ENCODE results near the gene IL1A. TPM values are rescaled to one million over a fixed set of nuclear protein-coding genes. Genes with fewer than 3 reads are reported as not detected.
A peak's percentile ranks its signal among the peaks of the same experiment; 100 is the strongest.

IL1A gene
- total RNA-seq, 2 experiments from 2014 or later = 0.17 to 0.21 TPM

DNA sequence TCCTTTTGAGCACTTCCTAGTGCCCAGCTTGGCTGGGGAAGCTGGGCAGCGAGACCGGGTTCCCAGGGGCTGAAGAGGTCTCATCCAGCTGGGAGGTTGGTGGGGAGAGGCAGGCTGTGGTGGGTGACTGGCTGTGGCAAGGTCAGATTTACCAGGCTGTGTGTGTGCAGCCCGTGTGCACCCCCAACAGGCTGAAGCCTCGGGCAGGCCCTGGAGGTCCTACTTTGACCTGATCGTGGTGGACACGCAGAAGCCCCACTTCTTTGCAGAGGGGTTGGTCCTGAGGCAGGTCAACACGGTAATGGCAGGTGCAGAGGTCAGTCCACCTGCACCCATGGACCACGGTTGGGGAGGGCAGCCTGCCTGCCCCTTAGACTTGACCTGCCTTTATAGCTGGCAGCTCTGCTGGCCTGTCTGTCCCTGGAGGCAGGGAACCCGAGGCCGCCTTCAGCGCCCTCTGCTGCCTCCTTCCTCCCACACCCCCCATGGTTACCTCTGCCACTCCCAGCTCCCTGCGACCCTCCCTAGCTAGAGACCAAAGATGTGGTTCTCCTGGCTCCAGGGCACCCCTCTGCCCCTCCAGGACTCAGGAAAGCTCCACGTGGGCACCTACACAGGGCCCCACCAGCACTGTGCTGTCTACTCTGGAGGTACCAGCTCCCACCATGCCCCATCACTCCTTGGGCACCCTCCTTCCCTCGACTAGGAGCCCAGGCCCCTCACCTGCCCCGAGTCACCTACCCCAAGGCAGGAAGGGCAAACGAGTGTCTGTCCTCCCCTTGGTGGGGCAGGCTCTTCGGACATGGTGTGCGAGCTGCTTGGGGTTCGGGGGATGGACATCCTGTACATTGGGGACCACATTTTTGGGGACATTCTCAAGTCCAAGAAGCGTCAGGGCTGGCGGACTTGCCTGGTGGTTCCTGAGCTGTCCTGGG lies 59.4 kb downstream of the IL1A start:
- ChIA-PET POLR2A (no interaction called here), CTCF (interaction anchor here (0.8 to 7.7 kb wide), 23 partner anchors 12 to 244 kb away, joined by 3 to 97 read pairs (median 5); partner anchors contain the start of genes CHCHD5 and SLC20A1)
- DNase-seq = peak; percentile 11
- Mint-ChIP-seq H3K27ac (no peak overlapping the region), H3K4me1 (peaks cover 21% of the 10 kb centered on the region), H3K36me3 (ENCODE audit: low read depth) (no peaks in the 10 kb centered on the region), H3K4me3 (no peak overlapping the region), H3K9me3 (no peaks in the 10 kb centered on the region), H3K27me3 (peaks cover 10% of the 10 kb centered on the region)

GRCh38 chr2:112723995-112724394 lies 60.3 kb downstream of the IL1A start:
- Mint-ChIP-seq H3K4me1 (peaks cover 21% of the 10 kb centered on the region), H3K27me3 (peaks cover 10% of the 10 kb centered on the region), H3K27ac (no peak overlapping the region), H3K4me3 (no peak overlapping the region), H3K36me3 (ENCODE audit: low read depth) (no peaks in the 10 kb centered on the region), H3K9me3 (no peaks in the 10 kb centered on the region)
- DNase-seq = no peak
- CTCF ChIA-PET = interaction anchor here (0.8 to 7.7 kb wide), 11 partner anchors 12 to 243 kb away, joined by 3 to 97 read pairs (median 6); no protein-coding TSS in a partner anchor
- POLR2A ChIA-PET = no interaction called here

Other genes starting within 250 kb of the IL1A start
- 10 to 100 TPM; 34.6 to 35.2 TPM for gene POLR1B, start 242.0 kb downstream of the IL1A start, total RNA-seq
- gene CHCHD5, start 199.9 kb downstream of the IL1A start, total RNA-seq = 10 to 100 TPM; 33.5 to 33.6 TPM
- gene SLC20A1, start 138.6 kb downstream of the IL1A start, total RNA-seq = 100 to 1,000 TPM; 165 to 167 TPM
- gene NT5DC4, start 63.5 kb downstream of the IL1A start, total RNA-seq = not detected
- 10 to 100 TPM; 59.1 to 78.1 TPM for gene CKAP2L, start 19.9 kb downstream of the IL1A start, total RNA-seq
- not detected for gene IL1B, start 52.3 kb upstream of the IL1A start, total RNA-seq
- not detected for gene IL37, start 126.7 kb upstream of the IL1A start, total RNA-seq
- not detected for gene IL36G, start 193.5 kb upstream of the IL1A start, total RNA-seq
- gene IL36A, start 221.0 kb upstream of the IL1A start, total RNA-seq = not detected

All from activated CD4-positive, alpha-beta T cell treated with anti-CD3 and anti-CD28 coated beads, Interleukin-2, amount 10 ng/mL, durations not matched to agents 7 days and 5 days (primary cell).